Epithelial cell of esophagus (primary cell): ENCODE measurements around the gene ARHGEF28.

Source experiments
- DNase-seq: peaks from one replicate; pipeline ENCODE4 v3.0.0; 2010; ENCODE audit warnings: low read depth
- H3K4me3 ChIP-seq: 2 replicates; pipeline ENCODE4 v1.5.1; 2011; ENCODE audit warnings: mild to moderate bottlenecking, low read length, control low read depth
- TF ChIP-seq, protein P1 (sequence below): IDR thresholded peaks from 2 replicates; pipeline ENCODE4 v1.5.1; 2011; ENCODE audit warnings: low read depth, mild to moderate bottlenecking, low read length, control low read depth, inconsistent platforms; ENCODE audit not compliant: insufficient read depth; ENCODE audit errors: missing control alignments

Gene ARHGEF28

DNA sequence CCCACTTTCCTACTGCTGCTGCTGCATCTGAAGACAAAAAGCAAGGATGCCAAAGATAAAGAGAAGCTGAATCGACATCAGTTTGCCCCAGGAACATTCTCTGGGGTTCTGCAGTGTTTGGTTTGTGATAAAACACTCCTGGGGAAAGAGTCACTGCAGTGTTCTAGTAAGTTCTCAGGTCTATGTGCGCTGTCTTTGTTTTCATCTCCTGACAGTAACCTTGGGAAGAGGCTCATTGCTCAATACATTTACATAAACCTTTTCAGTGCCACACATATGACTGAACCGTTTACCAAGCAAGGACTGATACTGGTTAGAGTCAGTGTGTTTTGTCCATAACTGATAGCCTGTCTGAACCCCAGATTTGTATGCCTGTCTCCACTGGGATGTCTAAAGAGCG lies 232.1 kb downstream of the ARHGEF28 start:
- no peak overlapping the region for H3K4me3 ChIP-seq
- no peak for DNase-seq
- TF ChIP-seq, protein P1, sequence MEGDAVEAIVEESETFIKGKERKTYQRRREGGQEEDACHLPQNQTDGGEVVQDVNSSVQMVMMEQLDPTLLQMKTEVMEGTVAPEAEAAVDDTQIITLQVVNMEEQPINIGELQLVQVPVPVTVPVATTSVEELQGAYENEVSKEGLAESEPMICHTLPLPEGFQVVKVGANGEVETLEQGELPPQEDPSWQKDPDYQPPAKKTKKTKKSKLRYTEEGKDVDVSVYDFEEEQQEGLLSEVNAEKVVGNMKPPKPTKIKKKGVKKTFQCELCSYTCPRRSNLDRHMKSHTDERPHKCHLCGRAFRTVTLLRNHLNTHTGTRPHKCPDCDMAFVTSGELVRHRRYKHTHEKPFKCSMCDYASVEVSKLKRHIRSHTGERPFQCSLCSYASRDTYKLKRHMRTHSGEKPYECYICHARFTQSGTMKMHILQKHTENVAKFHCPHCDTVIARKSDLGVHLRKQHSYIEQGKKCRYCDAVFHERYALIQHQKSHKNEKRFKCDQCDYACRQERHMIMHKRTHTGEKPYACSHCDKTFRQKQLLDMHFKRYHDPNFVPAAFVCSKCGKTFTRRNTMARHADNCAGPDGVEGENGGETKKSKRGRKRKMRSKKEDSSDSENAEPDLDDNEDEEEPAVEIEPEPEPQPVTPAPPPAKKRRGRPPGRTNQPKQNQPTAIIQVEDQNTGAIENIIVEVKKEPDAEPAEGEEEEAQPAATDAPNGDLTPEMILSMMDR, result no peak

DNA sequence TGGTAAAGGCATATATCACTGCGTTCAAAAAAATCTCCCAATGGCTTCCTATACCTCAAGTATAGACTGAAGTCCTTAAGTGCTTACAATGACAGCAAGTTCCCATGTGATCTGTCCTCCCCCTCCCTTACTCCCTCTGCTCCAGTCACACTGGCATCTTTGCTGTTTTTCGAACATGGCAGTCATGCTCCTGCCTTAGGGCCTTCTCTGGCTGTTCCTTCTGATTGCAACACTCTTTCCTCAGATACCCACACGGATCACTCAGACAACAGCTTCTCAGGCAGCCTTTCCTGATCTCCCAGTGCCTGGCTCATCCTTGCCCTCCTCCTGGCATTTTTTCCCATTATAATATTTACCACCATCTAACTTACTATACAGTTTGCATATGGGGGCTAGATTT lies 232.8 kb downstream of the ARHGEF28 start:
- H3K4me3 ChIP-seq, result no peak overlapping the region
- DNase-seq, result peak; percentile 81
- TF ChIP-seq, protein P1, result no peak

DNA sequence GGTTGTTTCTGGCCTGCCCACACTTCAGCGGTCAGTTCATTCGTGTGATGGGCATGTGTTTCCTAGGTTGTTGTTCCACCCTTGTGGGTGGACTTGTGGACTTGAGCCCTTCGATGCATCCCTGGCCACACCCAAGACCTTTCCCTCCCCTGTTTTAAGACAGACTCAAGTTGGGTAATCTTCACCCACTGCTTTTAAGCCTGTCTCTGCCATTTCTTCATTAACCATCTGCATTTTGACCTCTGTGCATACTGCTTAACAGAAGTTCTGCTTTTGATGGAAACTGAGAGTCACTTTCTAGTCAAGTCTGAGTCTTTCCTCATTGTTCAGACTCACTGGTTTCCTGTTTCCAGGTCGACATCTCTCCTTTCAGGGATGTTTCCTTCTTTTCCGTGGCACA lies 233.7 kb downstream of the ARHGEF28 start:
- TF ChIP-seq, protein P1, result no peak
- H3K4me3 ChIP-seq, result no peak overlapping the region
- DNase-seq, result no peak

DNA sequence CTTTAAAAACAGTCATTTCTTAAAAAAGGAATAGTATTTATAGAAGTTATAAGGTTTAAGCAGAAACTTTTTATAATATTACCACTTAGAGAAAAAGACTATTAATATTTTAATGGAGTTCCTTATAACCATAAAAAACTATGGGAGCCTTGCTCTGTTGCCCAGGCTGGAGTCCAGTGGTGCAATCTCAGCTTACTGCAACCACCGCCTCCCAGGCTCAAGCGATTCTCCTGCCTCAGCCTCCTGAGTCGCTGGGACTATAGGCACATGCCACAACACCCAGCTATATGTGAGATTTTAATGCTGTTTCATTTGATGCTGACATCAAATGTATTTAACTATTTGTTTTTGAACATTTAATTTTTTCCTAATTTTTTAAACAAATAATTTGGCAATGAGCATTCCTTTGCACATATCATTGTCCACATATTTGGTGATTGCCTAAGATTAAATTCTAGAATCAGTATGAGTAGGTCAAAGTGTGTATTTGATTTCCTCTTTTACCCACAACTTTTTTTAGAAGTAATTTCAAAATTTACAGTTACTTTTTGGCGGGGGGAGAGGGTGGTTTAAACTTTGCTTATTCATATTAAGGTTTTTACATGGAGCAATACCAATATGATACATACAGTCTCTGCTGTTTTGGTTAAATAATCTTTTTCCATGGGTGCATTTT lies 235.5 kb downstream of the ARHGEF28 start:
- DNase-seq, result no peak
- H3K4me3 ChIP-seq, result no peak overlapping the region
- TF ChIP-seq, protein P1, result no peak

DNA sequence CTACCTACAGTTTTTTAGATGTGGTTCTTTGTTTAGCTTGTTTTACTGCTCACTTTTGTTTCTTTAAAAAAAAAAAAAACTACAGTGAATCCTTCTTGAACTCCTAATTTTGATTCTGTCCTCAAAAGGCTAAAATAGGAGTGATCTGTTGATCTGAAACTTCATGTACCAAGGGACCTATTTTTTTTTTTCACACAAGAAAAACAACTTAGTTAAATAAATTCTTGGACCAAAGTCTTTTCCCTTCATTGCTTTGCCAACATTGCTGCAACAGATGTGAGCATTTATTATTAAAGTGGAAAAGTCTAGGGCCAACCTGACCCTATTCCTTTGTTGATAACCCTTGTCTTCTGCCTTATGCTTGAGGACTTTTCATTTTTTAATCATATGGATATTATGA lies 236.8 kb downstream of the ARHGEF28 start:
- DNase-seq, result no peak
- H3K4me3 ChIP-seq, result no peak overlapping the region
- TF ChIP-seq, protein P1, result no peak

DNA sequence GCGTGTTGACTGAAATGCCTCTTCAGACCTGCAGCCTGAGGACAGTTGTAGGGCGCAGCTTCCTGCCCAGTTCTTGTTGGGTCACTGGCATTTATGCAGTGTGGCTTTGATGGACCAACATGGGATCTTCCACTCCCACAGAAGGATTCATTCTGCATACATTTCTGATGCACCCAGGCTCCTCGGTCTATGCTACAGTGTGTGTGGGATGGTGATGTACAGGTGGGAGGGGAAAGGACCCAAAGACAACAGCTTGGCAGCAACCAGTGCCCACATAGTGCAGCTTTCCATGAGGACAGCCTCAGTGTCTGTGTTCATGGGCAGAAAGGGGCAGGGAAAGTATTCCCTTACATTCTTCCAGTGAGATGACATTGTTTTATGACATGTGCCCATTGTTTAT lies 237.9 kb downstream of the ARHGEF28 start:
- TF ChIP-seq, protein P1, result no peak

DNA sequence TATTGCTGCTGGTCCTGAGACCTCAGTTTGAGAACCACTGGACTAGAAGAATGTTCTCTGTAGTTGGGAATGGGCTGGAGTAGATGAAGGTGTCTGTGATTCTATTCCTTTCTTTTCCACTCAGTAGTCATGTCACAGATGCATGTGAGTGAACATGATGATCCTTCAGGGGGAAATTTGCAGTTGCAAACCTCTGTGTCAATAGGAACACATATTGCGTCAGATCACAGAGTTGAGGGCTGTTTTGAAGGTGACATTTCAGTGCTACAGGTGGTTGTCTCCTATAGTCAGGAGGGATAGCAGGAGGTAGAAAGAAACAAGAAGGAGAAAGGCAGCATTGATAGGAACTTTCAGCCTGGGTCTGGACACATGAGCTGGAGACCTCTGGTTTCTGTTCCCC lies 239.3 kb downstream of the ARHGEF28 start:
- TF ChIP-seq, protein P1, result no peak
- H3K4me3 ChIP-seq, result no peak overlapping the region
- no peak for DNase-seq

More for the DNA sequence above, 237.9 kb downstream of the ARHGEF28 start:
- DNase-seq, result no peak
- H3K4me3 ChIP-seq, result no peak overlapping the region
